CD4-positive, alpha-beta T cell treated with Interleukin-17A for 4 hours (primary cell): ENCODE measurements around the gene RRP36.

Experiments used
- DNase-seq: peaks from one replicate; pipeline ENCODE4 v3.0.0-alpha.2; 2020; ENCODE audit warnings: mixed read lengths

The RRP36 gene

GRCh38 chr6:43007126-43007525 is 14.3 kb upstream of the RRP36 start:
- DNase-seq = no peak

- peak; percentile 47 for DNase-seq
Observed at GRCh38 chr6:43009124-43009523, 12.3 kb upstream of the RRP36 start.

DNA sequence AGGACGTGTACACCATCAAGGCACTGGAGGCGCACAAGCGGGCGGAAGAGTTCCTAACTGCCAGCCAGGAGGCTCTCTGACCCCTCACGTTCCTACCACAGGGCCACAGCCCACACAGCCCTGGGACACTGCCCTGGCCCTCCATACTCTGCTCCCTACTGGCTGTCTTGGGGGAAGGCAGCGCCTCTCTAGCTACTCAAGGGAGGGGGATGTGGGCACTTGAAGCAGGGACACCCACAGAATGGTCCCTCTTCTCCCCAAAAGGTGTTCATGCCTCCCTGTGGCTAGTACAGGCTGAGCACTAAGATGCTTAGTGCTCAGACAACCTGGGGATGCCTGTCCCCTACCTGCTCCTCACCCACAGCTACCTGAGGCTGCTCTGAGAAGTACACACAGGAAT is 10.2 kb upstream of the RRP36 start:
- DNase-seq = no peak

GRCh38 chr6:43012364-43012763 is 9.1 kb upstream of the RRP36 start:
- no peak for DNase-seq

- DNase-seq = no peak
Observed at GRCh38 chr6:43013097-43013842, 8.2 kb upstream of the RRP36 start.

GRCh38 chr6:43013843-43014433 is 7.5 kb upstream of the RRP36 start, which contains the start of the genes KLHDC3 and MEA1:
Gene KLHDC3, plus strand, starts transcription at chr6:43014249. Its CDS starts 2,944 bp downstream, at chr6:43017193.
Gene MEA1, minus strand, starts transcription at chr6:43013946. Its CDS starts 133 bp downstream, at chr6:43013813.
- peak; percentile 99 for DNase-seq

GRCh38 chr6:43014434-43014909 is 7.0 kb upstream of the RRP36 start:
- DNase-seq = no peak

GRCh38 chr6:43016176-43016942 is 5.1 kb upstream of the RRP36 start:
- no peak for DNase-seq

DNA sequence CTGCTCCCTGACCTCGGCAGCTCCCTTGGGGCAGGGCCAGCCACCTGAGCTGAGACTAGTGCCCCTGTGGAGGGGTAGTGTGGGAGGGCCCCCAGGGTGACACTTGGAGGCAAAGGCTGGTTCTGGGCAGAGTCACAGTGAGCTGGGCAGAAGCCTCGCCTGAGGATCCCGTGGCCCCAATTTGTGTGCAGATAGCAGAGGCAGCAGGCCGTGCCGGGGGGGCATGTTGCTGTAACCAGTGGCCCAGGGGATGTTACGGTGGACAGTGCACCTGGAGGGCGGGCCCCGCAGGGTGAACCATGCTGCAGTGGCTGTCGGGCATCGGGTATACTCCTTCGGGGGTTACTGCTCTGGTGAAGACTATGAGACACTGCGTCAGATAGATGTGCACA is 4.5 kb upstream of the RRP36 start:
- DNase-seq = no peak

DNA sequence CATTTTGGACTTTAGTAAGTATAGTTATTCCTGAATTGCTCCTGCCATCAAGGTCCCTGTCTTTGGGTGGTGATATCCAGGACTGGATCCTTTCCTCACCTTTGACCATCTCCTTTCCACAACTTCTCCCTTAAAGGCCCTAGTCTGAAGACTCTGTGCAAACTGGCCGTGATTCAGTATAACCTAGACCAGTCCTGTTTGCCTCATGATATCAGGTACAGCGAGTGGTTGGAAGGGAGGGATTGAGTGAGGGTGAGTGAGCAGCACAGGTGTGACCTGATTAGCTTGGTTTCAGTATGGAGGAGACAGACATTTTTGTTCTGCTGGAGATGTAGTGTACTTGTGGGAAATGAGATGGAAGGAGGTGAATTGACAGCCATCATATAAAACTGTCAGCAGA is 2.3 kb upstream of the RRP36 start:
- no peak for DNase-seq

DNA sequence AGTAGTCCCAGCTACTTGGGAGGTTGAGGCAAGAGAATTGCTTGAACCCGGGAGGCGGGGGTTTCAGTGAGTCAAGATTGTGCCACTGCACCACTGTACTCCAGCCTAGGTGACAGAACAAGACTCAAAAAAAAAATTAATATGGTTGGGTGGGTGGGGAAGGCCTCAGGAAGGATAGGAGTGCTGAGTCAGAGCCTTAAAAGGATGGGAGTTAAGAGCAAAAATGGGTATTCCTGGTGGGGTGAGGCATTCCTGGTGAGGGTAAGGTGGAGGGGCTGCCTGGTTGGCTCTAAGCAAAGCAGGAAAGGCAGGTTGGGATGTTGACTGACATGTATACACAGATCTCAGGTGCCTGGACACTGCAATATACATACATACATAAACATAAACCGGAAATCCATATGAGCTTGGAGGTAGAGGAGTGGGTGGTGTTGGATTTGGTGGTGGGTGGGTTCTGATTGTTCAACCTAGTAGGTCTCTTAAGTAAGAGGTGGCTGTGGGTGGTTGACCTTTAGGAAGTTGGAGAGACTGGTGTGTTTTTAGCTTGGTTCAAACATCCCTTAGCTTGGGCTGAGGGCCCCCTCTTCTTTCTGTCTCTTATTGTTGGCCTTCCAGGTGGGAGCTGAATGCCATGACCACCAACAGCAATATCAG is 1.2 kb upstream of the RRP36 start:
- DNase-seq = no peak

DNA sequence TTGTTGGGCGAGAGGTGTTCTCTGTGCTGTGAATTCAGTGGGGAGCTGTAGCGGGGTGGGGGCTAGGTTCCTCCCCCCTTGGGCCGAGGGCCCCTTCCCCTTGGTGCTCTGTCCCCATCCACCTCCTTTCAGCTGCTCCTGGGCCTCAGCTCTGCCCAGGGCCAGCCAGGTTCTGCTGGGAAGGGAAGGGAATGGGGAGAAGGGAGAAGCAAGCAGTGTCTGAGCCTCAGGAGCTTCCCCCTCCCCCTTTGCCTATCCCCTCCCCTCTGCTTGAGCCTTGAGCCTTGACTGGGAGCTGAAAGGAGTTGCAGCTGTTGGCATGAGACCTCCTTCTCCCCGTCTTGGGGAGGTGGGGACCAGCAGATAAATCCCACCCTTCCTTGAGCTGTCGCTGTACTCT is 576 bp upstream of the RRP36 start:
- DNase-seq = no peak

GRCh38 chr6:43024436-43024835 is 3.0 kb downstream of the RRP36 start:
- no peak for DNase-seq

DNA sequence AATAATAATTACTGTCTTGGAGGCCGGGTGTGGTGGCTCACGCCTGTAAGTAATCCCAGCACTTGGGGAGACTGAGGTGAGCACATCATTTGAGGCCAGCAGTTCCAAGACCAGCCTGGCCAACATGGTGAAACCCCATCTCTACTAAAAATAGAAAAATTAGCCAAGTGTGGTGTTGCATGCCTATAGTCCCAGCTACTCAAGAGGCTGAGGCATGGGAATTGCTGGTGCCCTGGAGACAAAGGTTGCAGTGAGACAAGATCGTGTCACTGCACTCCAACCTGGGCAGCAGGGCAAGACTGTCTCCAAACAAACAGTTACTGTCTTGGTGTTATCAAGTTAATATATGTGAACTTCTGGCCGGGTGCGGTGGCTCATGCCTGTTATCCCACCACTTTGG is 4.9 kb downstream of the RRP36 start:
- DNase-seq = no peak

DNA sequence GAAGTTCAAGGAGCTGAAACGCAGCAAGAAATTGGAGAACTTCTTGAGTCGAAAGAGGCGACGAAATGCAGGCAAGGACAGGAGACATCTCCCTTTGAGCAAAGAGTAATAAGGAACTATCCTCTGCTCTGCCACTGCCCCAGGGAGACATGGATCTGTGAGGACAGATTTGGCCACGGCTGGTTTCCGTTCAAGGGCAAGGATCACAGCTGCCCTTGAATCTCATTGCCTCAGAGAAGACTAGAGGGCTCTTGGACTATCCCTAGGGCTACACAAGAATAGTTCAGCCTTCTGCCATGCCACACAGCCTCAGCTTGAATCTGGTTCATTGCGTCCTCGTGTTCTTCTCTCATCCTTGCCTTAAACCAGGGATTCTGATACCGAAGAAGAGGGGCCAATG is 7.7 kb downstream of the RRP36 start:
- DNase-seq = no peak

GRCh38 chr6:43032326-43032725 is 10.9 kb downstream of the RRP36 start:
- DNase-seq = no peak

DNA sequence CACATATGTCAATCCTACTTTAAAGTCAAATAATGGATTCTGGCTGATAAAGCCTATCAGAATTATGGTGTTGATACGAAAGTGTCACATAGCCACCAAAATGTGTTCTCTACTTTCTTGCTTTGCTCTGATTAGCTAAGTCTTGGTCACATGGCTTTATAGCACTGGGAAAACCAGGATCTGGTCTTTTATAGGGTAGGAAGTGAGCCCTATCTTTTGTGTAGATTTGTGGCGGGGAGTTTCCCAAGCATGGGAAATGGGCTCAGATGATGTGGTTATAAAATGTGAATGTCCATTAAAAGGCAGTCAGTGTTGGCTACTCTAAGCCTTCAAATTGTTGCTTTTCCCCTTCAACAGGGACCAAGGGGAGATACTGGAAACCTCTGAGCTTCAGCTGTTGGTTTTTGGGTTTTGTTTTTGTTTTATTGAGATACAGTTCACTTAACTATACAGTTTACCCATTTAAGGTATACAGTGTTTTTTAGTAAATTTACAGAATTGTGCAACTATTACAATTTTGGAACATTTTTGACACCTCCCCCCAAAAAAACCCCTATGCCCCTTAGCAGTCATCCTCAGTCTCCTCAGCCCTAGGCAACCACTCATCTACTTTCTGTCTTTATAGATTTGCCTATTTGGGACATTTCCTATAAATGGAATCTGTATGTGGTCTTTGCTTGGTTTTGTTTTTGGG is 12.2 kb downstream of the RRP36 start:
- DNase-seq = no peak

- no peak for DNase-seq
Observed at GRCh38 chr6:43034190-43034525, 12.7 kb downstream of the RRP36 start.

DNA sequence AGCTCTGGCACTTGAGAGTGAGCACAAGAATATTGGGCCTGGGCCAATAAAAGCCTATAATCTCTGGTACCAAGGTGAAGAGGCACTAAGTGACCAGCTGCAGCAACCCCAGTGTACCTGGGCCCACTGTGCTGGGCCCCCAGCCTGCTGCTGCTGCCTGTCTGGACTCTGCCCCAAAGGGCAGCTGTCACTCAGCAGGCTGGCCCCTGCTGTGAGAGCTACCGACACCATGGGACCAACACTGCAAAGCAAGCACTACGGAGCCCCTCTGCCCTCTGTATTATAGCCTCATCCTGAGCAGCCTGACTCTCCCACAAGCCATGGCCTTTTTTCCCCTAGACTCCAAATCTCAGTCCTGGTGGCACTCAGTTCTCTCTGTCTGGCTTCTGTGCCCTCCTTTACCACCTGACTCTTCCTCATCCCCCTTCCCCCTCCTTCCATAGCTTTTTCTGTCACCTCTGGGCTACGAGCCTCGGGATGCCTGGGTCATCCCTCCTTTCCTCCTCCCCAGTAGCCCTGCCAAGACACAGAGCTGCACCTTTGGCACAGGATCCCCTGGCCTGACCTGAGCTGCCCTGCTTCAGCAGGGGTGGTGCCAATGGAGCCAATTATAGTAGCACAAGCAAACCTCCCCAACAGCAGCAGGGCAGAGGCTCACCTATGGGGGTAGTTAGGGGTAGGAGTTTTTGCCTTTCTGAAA is 14.2 kb downstream of the RRP36 start:
- no peak for DNase-seq

DNA sequence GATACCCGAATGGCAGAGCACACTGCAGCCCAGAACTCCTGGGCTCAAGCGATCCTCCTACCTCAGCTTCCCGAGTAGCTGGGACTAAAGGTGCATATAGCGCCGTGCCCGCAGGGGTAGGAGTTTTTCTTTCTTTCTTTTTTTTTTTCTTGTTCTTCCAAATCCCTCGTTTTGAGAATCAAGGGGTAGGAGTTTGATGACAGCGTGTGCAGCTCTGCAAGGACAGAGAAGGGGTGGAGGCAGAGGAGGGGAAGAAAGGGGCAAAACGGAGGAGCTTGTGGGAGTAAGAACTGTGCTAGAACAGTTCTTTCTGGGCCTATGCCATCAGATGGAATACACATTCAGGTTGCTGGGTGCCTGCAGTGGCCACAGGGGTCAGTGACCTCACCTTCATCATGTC is 15.3 kb downstream of the RRP36 start:
- DNase-seq = no peak

DNA sequence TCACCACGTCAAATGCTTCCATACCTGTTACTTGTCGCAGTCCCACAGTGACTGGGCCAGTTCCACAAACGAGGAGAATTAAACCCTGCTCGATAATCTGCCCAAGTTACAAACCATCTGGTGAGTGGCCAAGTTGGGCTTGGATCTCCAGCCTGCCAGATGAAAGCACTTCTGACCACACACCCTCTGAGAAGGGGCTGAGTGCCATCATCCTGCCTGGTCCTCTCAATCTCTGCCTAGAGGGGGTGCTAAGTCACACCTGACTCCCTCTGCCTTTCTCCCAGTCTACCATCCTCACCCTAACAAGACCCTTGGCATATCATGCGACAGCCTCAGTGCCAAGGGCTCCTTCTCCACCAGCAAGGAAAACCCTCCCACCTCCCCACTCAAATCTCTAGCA is 15.8 kb downstream of the RRP36 start:
- DNase-seq = no peak

DNA sequence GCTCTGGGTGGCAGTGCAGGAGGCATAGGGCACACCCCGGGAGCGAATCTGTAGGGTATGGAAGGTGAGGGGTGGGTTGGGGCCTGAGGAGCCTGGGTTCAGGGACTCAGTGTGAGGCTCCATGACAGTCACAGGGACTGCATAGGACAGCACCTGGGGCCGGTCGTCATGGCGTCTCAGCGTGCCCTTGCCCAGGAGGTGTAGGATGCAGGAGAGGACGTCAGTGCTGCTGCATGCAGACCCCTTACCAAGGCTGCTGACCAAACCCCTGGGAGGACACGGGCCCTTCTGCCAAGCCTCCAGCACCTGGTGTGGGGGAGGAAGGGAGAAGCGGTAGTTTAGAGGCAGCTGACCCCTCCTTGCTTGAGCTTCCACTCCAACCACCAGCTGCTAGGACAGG is 16.3 kb downstream of the RRP36 start:
- DNase-seq = no peak
